ENCODE results near the gene TAS1R3. TPM values are rescaled to one million over a fixed set of nuclear protein-coding genes. Genes with fewer than 3 reads are reported as not detected.

The TAS1R3 gene
- total RNA-seq, 2 experiments from 2014 or later = 0.13 to 0.14 TPM

DNA sequence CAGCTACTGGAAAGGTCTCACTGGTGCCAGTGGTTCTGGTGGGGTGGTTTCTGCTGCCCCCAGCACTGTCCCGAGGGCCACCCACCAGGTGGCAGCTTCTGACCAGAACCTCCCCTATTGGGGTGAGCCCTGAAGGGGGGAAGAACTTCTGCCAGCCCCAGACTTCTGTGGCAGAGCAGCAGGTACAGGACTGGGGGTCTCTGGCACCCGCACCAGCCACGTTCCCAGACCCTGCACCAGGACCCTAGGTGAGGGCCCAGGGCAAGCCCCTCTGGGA is 21.0 kb upstream of the TAS1R3 start:
- TF ChIP-seq, protein P1, sequence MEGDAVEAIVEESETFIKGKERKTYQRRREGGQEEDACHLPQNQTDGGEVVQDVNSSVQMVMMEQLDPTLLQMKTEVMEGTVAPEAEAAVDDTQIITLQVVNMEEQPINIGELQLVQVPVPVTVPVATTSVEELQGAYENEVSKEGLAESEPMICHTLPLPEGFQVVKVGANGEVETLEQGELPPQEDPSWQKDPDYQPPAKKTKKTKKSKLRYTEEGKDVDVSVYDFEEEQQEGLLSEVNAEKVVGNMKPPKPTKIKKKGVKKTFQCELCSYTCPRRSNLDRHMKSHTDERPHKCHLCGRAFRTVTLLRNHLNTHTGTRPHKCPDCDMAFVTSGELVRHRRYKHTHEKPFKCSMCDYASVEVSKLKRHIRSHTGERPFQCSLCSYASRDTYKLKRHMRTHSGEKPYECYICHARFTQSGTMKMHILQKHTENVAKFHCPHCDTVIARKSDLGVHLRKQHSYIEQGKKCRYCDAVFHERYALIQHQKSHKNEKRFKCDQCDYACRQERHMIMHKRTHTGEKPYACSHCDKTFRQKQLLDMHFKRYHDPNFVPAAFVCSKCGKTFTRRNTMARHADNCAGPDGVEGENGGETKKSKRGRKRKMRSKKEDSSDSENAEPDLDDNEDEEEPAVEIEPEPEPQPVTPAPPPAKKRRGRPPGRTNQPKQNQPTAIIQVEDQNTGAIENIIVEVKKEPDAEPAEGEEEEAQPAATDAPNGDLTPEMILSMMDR (IDR thresholded peaks at IDR 0.05) = no peak
- Mint-ChIP-seq H3K27ac (no peak overlapping the region), H3K4me3 (peak overlapping the region; percentile 79), H3K27me3 (no peaks in the 10 kb centered on the region), H3K9me3 (no peaks in the 10 kb centered on the region), H3K36me3 (ENCODE audit: low read depth) (peaks cover 20% of the 10 kb centered on the region), H3K4me1 (ENCODE audit: low read depth) (peaks cover 19% of the 10 kb centered on the region)
- ChIA-PET POLR2A (interaction anchor here (0.9 to 1.7 kb wide), 6 partner anchors 10 to 139 kb away, joined by 3 to 9 read pairs (median 4); partner anchors contain the start of gene TAS1R3), CTCF (interaction anchor here (1.6 kb wide), 1 partner anchor 20 kb away, joined by 4 read pairs; no protein-coding TSS in a partner anchor)
- intact Hi-C loops (cut with micrococcal nuclease) = no loop called here
- no peak for DNase-seq
- ATAC-seq = no peak

DNA sequence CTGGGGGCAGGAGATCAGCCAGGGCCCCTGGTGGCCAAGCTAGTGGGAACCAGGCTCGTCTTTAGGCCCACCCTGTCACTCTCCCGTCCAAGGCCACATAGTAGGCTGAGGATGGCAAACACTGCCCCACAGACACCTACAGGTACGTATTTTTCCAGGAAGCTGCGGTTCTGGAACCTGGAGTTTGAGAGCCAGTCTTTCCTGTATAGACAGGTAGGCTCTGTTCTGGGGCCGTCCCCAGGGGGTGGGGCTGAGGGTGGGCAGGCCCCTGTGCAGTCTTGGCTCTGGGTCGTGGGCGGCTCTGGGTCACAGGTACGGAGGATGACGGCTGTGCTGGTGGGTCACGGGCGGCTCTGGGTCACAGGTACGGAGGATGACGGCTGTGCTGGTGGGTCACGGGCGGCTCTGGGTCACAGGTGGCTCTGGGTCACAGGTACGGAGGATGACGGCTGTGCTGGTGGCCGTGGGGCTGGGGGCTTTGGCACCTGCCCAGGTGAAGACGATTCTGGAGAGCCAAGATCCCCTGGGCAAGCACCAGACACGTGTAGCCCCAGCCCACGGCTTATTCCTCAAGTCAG is 20.5 kb upstream of the TAS1R3 start:
- TF ChIP-seq, protein P1 (IDR thresholded peaks at IDR 0.05) = no peak
- H3K27me3 Mint-ChIP-seq = no peaks in the 10 kb centered on the region
- POLR2A ChIA-PET = interaction anchor here (0.9 to 1.7 kb wide), 5 partner anchors 9 to 139 kb away, joined by 3 to 9 read pairs (median 6); partner anchors contain the start of gene AURKAIP1
- H3K9me3 Mint-ChIP-seq = no peaks in the 10 kb centered on the region
- intact Hi-C loops (cut with micrococcal nuclease) = no loop called here
- DNase-seq (no peak), ATAC-seq (no peak)
- H3K36me3 Mint-ChIP-seq (ENCODE audit: low read depth) = peaks cover 23% of the 10 kb centered on the region
- H3K4me1 Mint-ChIP-seq (ENCODE audit: low read depth) = peaks cover 15% of the 10 kb centered on the region
- H3K4me3 Mint-ChIP-seq = peak overlapping the region; percentile 79
- CTCF ChIA-PET = interaction anchor here (1.6 kb wide), 1 partner anchor 21 kb away, joined by 4 read pairs; no protein-coding TSS in a partner anchor
- H3K27ac Mint-ChIP-seq = no peak overlapping the region

DNA sequence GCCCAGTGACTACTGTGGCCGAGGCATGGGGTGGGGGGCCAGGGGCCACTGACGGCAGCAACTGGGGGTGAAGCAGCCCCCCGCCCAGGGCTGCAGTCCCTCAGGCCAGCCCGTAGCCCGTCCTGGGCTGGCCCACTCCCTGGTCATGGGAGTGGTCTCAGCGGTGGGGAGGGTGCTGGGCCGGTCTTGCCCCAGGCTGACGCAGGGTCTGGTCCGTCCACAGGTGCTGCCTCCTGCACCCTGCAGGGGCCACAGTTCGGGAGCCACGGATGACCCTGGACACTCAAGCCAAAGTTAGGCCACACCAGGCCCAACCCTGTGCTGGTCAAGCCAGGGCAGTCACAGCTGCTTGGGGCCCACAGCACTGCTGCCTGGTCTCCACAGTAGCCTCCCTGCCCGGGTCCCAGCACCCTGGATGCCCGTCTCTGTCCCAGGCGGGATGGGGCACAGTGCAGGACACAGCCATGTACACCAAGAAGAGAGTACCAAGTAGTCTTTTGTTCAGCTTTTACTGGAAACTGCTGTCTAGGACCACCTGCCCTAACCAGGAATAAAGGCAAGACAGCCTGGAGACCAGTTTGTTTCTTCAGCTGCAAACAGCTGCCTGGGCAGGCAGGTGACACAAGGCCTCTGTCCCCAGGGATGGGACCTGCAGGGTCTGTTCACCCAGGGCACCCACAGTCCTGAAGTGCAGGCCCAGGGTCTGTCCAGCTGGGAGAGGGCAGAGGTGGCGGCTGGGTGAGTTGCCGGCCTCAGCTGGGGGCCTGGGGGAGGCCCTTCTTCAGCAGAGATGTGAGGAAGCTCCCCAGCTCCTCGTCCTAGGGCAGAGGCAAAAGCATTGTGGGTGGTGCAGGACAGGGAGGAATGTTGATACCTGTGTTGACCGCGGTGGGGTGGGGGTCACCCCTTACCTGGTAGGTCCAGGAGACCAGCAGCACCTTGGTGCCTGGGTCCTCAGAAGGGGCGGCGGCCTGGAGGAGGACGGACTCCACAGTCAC is 19.7 kb upstream of the TAS1R3 start:
- DNase-seq (no peak), ATAC-seq (no peak)
- peaks cover 7% of the 10 kb centered on the region for H3K4me1 Mint-ChIP-seq (ENCODE audit: low read depth)
- H3K9me3 Mint-ChIP-seq = no peaks in the 10 kb centered on the region
- TF ChIP-seq, protein P1 (IDR thresholded peaks at IDR 0.05) = no peak
- H3K27me3 Mint-ChIP-seq = no peaks in the 10 kb centered on the region
- peaks cover 25% of the 10 kb centered on the region for H3K36me3 Mint-ChIP-seq (ENCODE audit: low read depth)
- CTCF ChIA-PET = no interaction called here
- H3K4me3 Mint-ChIP-seq = no peak overlapping the region
- H3K27ac Mint-ChIP-seq = no peak overlapping the region
- POLR2A ChIA-PET = interaction anchor here (1.0 to 1.1 kb wide), 3 partner anchors 17 to 64 kb away, joined by 3 read pairs; partner anchors contain the start of gene AURKAIP1
- intact Hi-C loops (cut with micrococcal nuclease) = no loop called here

DNA sequence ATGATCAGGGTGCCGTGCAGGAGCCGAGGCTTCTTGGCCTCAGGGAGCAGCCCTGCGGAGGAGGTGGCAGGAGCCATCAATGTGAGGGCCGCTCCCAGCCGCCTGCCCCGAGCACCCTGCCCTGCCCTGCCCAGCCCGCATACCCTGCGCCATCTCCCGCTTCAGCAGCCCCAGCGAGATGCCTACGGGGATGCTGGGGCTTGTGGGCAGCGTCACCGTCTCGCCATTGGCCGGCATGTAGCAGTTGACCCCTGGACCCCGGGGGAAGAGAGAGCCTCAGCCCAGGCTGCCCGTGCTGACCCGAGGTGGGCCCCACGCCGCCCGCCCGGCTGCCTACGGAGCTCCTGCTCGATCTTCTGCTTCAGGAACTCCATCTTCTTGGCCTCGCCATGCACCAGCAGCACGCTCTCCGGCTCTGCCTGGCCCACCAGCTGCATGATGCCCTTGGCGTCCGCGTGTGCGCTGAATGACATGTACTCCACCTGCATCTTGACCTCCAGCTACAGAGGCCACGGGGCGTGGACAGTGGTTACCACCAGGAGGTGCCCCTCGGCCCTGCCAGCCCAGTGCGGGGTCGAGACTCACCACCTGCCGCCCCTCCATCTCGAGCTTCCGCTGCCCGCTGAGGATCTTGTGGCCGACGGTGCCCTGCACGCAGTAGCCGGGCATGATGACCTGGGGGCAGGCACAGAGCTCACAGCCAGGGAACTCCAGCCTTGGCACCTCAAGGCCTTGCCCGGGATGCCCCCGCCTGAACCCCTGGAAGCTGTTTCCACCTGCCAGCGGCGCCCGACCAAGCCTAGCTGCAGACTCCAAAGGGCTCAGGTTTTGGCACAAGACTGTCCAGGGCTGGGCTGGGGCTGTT is 18.4 kb upstream of the TAS1R3 start:
- H3K4me1 Mint-ChIP-seq (ENCODE audit: low read depth) = no peaks in the 10 kb centered on the region
- TF ChIP-seq, protein P1 (IDR thresholded peaks at IDR 0.05) = no peak
- H3K4me3 Mint-ChIP-seq = no peak overlapping the region
- H3K27ac Mint-ChIP-seq = no peak overlapping the region
- H3K36me3 Mint-ChIP-seq (ENCODE audit: low read depth) = peaks cover 27% of the 10 kb centered on the region
- ATAC-seq = no peak
- H3K9me3 Mint-ChIP-seq = no peaks in the 10 kb centered on the region
- no peak for DNase-seq
- POLR2A ChIA-PET = interaction anchor here (1.0 to 2.1 kb wide), 4 partner anchors 10 to 29 kb away, joined by 3 to 5 read pairs (median 4); partner anchors contain the start of gene TAS1R3
- H3K27me3 Mint-ChIP-seq = no peaks in the 10 kb centered on the region
- CTCF ChIA-PET = no interaction called here
- intact Hi-C loops (cut with micrococcal nuclease) = no loop called here
